Skeletal muscle cell (primary cell): Measurements from ENCODE around the gene TMPRSS4.

Source experiments
- DNase-seq: peaks from one replicate; pipeline ENCODE4 v3.0.0-alpha.2; 2010; ENCODE audit warnings: low read depth
- H3K4me3 ChIP-seq: 2 replicates; pipeline ENCODE4 v1.5.1; 2011; ENCODE audit warnings: low read depth, mild to moderate bottlenecking, control low read depth, low read length, moderate library complexity

Gene TMPRSS4, protein sequence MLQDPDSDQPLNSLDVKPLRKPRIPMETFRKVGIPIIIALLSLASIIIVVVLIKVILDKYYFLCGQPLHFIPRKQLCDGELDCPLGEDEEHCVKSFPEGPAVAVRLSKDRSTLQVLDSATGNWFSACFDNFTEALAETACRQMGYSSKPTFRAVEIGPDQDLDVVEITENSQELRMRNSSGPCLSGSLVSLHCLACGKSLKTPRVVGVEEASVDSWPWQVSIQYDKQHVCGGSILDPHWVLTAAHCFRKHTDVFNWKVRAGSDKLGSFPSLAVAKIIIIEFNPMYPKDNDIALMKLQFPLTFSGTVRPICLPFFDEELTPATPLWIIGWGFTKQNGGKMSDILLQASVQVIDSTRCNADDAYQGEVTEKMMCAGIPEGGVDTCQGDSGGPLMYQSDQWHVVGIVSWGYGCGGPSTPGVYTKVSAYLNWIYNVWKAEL

DNA sequence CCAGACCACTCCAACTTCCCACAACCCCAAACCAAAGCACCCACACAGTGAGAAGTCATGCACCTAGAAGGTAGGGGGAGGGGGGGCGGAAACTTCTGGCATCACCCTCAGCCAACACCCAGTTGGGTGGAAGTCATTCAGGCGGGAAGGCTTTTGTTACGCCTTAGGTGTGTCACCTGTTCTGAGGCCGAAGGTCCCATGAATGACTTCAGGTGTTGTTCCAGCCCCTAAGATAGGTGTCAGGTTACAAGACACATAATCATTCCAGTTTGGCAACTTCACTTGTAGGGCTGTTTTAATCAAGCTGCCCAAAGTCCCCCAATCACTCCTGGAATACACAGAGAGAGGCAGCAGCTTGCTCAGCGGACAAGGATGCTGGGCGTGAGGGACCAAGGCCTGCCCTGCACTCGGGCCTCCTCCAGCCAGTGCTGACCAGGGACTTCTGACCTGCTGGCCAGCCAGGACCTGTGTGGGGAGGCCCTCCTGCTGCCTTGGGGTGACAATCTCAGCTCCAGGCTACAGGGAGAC is at the start of gene TMPRSS4:
Gene TMPRSS4, plus strand, starts transcription at position 325 of the 528 bp plus-strand sequence. CDS start 225 bp downstream, outside the sequence.
- H3K4me3 ChIP-seq, result no peak within 1 kb of the TSS
- DNase-seq, result no peak

DNA sequence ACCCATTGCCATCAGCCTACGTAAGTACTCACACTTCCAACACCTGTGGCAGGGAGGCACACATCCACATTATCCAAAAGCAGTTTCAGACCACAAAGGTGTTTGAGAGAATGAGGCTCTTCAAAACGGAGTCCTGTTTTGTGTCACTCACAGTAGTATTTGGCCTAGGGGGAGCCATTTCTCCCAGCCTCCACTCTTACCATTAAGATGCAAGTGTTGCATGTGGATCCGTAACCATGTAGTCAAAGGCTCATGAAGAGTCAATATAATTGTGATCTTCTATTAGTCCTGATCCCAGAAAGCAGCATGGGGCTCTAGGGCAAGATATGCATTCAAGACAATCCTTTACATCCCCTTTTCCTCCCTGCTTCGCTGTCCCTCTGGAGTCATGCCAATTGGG is 49.2 kb upstream of the TMPRSS4 start:
- DNase-seq, result no peak
- H3K4me3 ChIP-seq, result no peak overlapping the region

DNA sequence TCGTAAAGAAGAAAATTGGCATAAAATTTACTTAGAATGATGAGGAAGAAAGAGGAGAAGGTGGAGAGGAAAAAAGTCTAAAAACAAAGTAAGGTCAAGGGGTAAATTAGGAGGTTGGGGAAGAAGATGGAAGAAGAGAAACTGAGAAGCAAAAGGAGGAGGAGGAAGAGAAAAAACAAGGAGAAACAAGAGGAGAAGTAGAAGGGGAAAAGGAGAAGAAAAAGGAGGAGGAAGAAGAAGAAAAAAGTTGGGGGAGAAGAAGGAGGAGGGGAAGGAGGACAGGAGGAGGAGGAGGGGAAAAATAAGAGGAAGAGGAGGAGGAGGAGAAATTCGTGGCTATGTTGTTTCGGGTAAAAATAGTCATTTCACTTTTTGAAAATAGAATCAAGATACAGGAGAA is 48.3 kb upstream of the TMPRSS4 start:
- no peak overlapping the region for H3K4me3 ChIP-seq
- no peak for DNase-seq

DNA sequence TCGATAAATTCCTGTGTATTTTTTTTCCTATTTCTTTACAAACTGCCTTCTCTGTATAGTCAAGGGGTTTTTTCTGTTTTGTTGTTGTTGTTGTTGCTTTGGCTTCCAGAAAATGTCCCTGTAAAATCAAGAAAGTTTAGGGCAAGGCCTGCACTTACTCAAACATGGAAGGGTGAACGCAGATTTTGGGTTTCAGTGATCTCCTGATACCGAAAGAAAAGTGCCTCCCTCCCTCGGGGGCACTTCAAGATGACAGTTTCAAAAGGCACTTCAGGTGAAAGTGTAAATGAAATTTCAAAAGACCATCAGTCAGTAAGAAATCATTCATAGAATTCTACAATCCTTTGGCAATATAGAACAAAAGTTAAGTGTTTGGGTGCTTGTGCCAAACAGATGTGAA is 43.4 kb upstream of the TMPRSS4 start:
- no peak overlapping the region for H3K4me3 ChIP-seq
- DNase-seq, result no peak

DNA sequence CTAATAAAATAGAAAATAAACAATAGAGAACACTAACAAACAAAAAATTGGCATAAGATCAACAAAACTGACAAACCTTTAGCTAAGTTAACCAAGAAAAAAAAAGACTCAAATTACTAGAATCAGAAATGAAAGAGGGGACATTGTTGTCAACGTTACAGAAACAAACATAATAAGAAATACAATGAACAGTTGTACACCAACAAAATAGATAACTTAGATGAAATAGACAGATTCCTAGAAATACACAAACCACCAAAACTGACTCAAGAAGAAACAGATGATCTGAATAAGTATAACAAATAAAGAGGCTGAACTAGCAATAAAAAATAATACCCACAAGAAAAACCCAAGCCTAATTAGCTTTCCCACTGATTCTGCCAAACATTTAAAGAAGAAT is 34.7 kb upstream of the TMPRSS4 start:
- no peak overlapping the region for H3K4me3 ChIP-seq
- no peak for DNase-seq

DNA sequence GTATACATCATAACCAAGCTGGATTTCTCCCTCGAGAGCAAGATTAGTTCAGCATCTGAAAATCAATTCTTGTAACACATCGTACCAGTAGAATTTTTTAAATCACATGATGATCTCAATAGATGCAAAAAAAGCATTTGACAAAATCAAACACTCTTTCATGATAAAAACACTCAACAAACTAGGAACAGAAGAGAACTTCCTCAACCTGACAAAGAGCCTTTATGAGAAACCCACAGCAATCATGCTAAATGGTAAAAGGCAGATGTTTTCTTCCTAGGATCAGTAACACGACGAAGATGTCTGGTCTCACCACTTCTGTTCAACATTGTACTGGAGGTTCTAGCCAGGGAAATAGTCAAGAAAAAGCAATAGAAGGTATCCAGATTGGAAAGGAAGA is 34.1 kb upstream of the TMPRSS4 start:
- DNase-seq, result no peak
- no peak overlapping the region for H3K4me3 ChIP-seq

DNA sequence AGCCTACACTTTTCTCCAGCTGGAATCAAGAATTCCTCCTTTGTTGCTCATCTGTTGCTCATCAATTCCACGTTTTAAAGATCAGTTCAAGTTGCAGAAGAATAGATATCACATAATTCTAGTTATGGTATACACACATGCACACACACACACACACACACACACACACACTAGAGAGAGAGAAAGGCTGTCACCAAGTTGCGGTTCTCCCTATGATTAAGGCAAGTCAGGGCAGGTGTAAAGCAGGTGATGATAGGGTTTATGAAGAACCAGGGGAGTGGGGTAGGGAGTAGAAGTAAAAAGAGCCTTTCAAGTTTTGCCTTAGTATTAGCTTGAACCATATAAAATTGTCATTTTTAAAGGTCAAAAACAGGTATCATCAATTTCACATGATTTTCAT is 31.7 kb upstream of the TMPRSS4 start:
- no peak for DNase-seq
- H3K4me3 ChIP-seq, result no peak overlapping the region

DNA sequence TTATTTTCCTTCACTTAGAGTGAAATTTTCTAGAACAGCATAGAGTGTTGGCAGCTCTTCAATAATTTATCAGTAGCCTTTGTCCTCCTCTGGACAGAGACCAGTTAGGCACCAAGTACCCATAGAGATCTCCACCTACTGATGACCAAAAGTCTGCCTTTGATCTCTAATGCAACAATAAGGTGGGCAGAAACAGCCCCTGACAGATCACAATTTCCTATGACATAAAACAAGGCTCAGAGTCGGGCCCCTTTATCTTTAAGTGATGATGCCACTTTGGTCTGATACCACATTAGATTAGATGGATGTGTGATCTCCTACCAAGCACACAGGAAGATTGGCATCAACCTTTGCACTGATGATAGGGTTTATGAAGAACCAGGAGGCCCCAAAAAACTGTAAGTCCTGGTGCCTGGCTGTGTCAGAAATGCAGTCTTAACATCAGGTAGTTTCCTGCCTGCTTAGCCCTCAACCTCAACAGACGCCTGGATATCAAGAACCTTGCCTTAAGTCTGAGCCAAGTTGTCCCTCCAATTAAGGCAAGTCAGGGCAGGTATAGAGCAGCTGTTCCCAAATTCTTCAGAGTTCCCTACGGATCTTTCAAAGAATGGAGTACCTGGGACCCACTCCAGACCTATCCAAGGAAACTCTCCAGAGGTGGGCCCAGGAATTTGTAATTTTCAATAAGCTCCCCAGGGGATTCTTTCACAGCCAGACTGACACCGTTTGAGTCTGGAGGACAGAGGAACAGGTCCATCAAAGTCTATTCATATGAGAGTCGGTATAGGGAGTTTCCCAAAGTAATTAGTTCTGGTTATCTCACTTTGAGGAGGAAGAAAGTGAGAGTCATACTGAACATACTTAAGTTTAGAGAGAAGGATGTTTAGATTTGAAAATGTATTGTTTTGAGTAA is 30.6 kb upstream of the TMPRSS4 start:
- no peak for DNase-seq
- no peak overlapping the region for H3K4me3 ChIP-seq

DNA sequence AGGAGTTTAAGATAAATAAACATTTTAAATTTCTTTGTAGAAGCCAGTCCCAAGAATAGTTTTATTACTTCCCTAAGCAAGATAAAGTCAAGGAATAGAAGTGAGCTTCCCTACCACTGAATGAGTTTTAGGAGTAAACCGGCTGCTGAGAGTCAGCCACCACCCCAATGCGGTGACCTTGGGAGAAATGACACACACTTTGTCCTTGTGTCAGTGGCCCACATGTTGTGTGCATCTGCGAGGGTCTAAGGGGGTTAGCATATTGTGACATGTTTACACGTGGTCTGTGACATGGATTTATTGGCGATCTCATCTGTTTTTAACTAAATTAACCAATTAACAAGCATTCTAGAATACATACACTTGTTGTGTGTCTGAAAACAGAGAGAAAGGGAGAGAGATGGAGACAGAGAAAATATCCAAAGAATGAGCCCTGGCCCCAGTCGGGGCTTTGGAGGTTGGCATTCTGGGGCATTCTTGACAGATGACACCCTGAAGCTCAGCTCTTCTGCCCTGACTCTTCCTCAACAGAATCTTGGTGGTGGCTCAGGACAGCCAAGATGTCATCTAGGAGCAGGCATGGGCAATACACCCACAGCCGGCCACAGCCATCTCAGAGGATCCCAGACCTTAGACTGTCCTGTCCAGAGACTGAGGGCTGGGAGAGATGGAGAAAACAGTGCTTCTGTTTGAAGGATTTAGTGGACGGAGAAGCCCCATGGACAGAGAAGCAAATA is 29.7 kb upstream of the TMPRSS4 start:
- no peak for DNase-seq
- H3K4me3 ChIP-seq, result no peak overlapping the region

DNA sequence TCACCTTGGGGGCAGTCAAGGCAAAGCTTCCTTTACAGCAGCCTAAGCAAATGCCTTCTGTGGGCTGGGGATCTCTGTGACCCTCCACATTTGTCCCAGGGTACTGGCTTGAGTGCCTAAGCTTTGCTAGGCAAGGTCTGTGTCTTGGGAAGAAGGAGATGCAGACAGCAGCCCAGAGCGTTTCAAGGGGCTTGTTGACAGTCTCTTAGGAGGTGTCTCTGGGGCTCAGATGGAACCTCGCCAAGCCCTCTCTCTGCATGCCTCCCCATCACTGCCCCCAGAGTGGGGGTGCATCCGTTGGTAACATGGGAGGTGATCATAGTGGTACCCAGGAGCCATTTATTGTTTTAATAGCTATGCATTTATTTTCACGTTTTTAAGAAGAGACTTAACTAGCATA is 29.1 kb upstream of the TMPRSS4 start:
- DNase-seq, result no peak
- no peak overlapping the region for H3K4me3 ChIP-seq

DNA sequence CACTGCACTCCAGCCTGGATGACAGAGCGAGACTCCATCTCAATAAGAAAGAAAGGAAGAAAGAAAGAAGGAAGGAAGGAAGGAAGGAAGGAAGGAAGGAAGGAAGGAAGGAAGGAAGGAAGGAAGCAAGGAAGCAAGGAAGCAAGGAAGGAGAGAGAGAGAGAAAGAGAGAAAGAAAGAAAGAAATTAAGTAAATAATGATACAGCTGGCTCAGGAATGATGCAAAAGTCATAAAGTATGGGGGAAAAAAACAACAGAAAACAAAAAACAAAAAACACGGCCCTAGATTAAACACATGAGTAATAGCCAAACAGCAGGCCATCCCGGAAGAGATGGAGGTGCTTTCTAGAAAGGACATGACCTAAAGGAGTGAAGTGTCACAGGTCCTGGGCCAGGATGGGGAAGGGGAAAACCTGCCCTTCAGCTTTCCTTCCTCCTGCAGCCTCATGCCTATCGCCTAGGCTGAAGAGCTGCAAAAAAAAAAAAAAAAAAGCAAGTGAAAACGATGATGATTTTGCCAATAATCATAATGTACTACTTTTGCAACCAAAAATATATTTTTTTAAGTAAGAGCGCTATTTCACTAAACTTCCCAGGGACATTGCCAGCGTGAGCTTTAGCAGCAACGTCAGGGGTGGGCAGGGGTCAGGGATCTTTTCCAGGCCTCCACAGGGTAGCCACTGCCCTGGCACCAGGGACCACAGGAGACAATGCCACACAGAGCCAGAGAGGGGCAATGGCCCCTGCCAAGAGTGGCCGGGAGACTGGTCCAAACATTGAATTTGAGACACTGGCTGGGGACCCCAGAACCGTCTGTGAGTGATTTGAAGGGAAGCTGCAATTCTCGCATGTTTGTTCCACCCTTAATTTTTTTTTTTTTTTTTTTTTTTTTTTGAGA is 28.2 kb upstream of the TMPRSS4 start:
- H3K4me3 ChIP-seq, result no peak overlapping the region
- DNase-seq, result no peak

DNA sequence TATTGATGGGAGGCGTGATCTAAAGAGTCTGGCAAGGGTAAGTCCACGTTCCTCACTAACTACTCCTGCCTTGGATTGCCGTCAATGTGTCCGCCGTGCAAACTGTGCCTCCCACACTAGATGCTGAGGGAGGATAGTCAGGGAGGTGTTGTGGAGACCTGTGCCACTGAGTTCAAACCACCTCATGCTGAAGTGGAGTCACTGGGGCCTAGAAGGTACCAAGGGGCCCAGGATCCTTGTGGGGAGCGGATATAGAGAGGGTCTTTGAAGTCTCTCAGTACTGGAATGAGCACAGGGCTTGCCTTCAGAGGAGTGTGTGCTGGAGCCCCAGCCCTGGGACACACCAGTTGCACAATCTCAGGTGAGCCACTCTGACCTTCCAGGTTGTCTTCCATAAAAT is 27.1 kb upstream of the TMPRSS4 start:
- DNase-seq, result no peak
- H3K4me3 ChIP-seq, result no peak overlapping the region

DNA sequence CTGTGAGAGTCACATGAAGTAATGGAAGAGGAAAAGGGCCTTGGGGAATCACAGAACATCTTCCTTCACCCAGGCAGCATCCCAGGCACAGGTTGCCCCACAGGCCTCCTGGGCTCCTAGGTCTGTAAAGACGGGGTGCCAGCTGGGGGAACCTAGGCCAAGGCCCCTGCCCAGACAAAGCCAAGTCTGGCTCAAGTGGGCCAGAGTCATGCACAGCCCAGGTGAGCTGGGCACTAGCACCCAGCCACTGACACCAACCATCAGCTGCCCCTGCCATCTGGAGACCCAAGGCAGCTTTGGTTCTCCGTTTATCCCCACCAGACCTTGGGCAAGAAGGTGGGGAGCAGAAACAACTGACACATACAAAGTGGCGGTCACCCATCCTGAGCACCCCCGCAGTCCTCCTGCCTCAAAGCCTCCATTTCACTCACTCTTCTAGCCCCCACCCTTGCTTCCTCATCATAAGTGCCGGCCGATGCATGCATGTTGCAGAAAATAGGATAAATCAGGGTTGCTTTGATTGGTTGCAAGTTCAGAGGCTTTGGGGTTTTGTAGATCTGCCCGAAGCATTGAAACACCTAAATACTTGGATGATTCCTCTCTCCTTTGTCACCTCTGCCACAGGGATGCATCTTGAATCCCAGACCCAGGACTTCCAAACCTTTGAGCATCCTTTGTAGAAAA is 26.5 kb upstream of the TMPRSS4 start:
- no peak overlapping the region for H3K4me3 ChIP-seq
- no peak for DNase-seq

DNA sequence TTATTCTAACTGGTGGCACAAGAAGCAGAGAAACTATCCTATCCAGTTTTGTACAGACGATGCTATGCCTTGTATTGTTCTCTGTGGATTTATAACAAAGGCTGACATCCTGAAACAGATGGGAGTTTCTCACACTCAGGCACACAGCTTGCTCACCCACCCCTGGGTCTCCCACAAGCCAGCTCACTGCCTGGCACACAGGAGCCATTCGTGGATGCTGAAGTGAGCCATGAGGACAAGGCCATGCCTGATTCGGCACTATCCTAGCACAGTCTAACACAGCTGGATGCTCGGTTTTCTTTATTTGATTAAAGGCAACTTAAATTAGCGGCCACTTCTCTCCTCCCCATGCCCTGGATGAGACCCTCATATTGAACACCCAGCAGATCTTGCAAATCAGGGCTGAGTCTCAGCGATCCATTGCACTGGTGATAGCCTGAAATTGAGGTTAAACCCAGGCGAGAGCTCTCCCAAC is 25.7 kb upstream of the TMPRSS4 start:
- no peak for DNase-seq
- H3K4me3 ChIP-seq, result no peak overlapping the region

DNA sequence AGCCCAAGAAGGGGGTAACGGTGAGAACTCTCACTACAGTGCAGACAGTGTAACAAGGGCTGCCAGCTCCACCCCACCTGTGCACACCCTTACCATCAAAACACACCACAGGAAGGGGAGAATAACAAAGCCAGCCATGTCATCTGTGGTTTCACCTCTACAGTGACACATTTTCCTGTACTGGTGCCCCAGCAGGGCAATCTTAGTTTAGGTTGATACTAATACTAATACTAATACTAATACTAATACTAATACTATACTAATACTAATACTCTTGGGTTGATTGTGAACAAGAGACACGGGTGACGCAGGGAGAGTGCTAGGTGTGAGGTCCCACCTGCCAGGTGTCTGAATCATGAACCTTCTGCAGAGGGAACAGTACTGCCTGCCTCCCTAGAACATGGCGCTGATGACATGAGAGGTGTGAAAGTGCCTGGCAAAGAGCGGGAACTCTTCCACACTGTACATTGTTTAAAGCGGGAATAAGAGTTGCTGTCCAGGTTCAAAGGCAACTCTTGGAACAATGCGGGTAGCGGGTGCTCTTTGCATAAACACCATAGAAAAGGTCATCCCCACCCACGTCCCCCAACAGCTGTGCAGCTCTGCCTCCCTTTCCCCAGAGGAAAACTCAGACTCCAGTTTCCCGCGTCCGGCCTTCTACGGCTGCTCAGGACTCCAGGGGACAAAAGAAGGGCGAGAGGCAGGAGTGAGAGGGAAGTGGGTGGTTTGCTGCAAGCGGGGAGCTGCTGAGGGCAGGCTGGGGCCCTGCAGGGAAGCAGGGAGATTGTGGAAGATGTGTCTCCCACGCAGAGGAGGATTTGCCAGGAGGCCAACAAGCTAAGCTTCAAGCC is 25.0 kb upstream of the TMPRSS4 start:
- DNase-seq, result no peak
- H3K4me3 ChIP-seq, result no peak overlapping the region

DNA sequence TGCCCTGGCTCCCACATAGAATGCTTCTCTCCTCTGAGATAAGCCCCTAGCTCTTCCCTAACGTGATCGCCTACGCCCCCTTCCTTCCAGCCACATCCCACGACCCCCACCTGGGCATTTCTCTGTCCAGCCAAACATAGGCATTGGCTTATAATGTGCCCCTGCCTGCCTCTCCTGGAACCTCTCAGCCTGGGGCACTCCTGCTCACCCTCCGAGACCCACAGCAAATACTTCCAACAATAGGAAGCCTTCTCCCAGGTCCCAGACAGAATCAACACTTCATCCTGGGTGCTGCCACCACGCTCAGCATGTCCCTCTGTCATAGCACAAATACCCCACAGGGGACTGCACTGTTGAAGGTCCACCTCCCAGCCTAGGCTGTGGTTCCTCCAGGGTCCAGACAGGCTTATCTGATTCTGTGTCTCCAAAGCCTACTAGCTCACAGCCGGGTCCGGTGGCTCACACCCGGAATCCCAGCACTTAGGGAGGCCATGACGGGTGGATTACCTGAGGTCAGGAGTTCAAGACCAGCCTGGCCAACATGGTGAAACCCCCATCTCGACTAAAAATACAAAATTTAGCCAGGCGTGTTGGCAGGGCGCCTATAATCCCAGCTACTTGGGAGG is 24.2 kb upstream of the TMPRSS4 start:
- H3K4me3 ChIP-seq, result no peak overlapping the region
- DNase-seq, result no peak
